H1 (cell line): ENCODE data around the gene SLC16A8. TPM values are rescaled to one million over a fixed set of nuclear protein-coding genes. Genes with fewer than 3 reads are reported as not detected.

Experiments used
- CTCF ChIA-PET: fragments of 300-600 bp; sonication (Branson Sonifier 250); formaldehyde crosslinking; loops from one replicate; lab custom pipeline; 2021; ENCODE audit not compliant: partially characterized antibody; lab: Charles Lee
- POLR2A ChIA-PET: fragments of 300-600 bp; sonication (Branson Sonifier 250); formaldehyde crosslinking; loops from one replicate; lab custom pipeline; 2021; ENCODE audit warnings: inconsistent platforms; ENCODE audit not compliant: partially characterized antibody; lab: Charles Lee
- DNase-seq, 2 experiments: peaks; one replicate each; pipeline versions ENCODE4 v3.0.0 to v3.0.0-alpha.2; 2010 to 2022; ENCODE audit warnings: low spot score in 2 of 2, low read depth in 1 of 2, mixed read lengths in 1 of 2
- FAIRE-seq: peaks from 2 replicates; lab custom pipeline; 2011; peaks lifted over from hg19 to GRCh38; lab: Jason Lieb, UNC
- H2AFZ ChIP-seq: 2 replicates; pipeline ENCODE4 v1.8.1; 2012; ENCODE audit warnings: low read length, inconsistent platforms
- H2AK5ac ChIP-seq: 2 replicates; pipeline ENCODE4 v1.6.1; 2013; ENCODE audit warnings: low read depth, low read length
- H2BK120ac ChIP-seq: replicated peaks from 2 replicates; pipeline ENCODE3; 2013; ENCODE audit warnings: low read depth, low read length, inconsistent platforms
- H2BK12ac ChIP-seq: 2 replicates; pipeline ENCODE4 v1.6.1; 2013; ENCODE audit warnings: low read depth, low read length
- H2BK15ac ChIP-seq: 2 replicates; pipeline ENCODE4 v1.6.1; 2013; ENCODE audit warnings: low read length
- H2BK20ac ChIP-seq: 2 replicates; pipeline ENCODE4 v1.6.1; 2013; ENCODE audit warnings: low read length
- H2BK5ac ChIP-seq: 2 replicates; pipeline ENCODE4 v1.6.1; 2013; ENCODE audit warnings: low read depth, low read length
- H3K14ac ChIP-seq: 2 replicates; pipeline ENCODE4 v1.6.1; 2013; ENCODE audit warnings: inconsistent platforms; ENCODE audit not compliant: insufficient read length
- H3K18ac ChIP-seq: 2 replicates; pipeline ENCODE4 v1.6.1; 2013; ENCODE audit warnings: low read length; ENCODE audit errors: extremely low read depth
- H3K23ac ChIP-seq: 2 replicates; pipeline ENCODE4 v1.6.1; 2013; ENCODE audit warnings: inconsistent platforms; ENCODE audit not compliant: insufficient read length
- H3K23me2 ChIP-seq: 2 replicates; pipeline ENCODE4 v1.6.1; 2013; ENCODE audit warnings: low read depth, low read length
- H3K27ac ChIP-seq: 2 replicates; pipeline ENCODE4 v1.6.1; 2011; ENCODE audit warnings: low read depth, low read length, inconsistent platforms
- H3K27me3 ChIP-seq, 4 experiments: replicated peaks in 1 of 4; 1 replicate in 1 of 4; 2 replicates in 3 of 4; pipeline versions ENCODE4 v1.6.1 to v1.8.1; 2011 to 2013; ENCODE audit warnings: low read length in 3 of 4, mild to moderate bottlenecking in 3 of 4, inconsistent platforms in 2 of 4, mixed read lengths in 2 of 4, moderate library complexity in 1 of 4; ENCODE audit not compliant: control insufficient read depth in 3 of 4, insufficient read depth in 3 of 4; ENCODE audit errors: extremely low read depth in 1 of 4
- H3K36me3 ChIP-seq, 4 experiments: 2 replicates each; pipeline versions ENCODE4 v1.6.1 to v1.8.1; 2011 to 2013; ENCODE audit warnings: mild to moderate bottlenecking in 4 of 4, low read length in 3 of 4, moderate library complexity in 2 of 4, control low read depth in 1 of 4, inconsistent platforms in 1 of 4; ENCODE audit not compliant: insufficient read depth in 4 of 4, control insufficient read depth in 2 of 4
- H3K4ac ChIP-seq: replicated peaks from 2 replicates; pipeline ENCODE3; 2013; ENCODE audit warnings: low read length, low read depth, mixed read lengths, inconsistent platforms; ENCODE audit not compliant: insufficient read length
- H3K4me1 ChIP-seq, 4 experiments: replicated peaks in 1 of 4; 1 replicate in 1 of 4; 2 replicates in 3 of 4; pipeline versions ENCODE4 v1.6.1 to v1.8.1; 2011 to 2013; ENCODE audit warnings: low read length in 3 of 4, inconsistent platforms in 2 of 4, mixed read lengths in 1 of 4; ENCODE audit not compliant: insufficient read depth in 4 of 4, control insufficient read depth in 3 of 4
- H3K4me2 ChIP-seq, 2 experiments: 2 replicates each; pipeline versions ENCODE4 v1.6.1 to v1.8.1; 2011 to 2013; ENCODE audit warnings: low read depth in 2 of 2, low read length in 2 of 2, control low read depth in 1 of 2, inconsistent platforms in 1 of 2, mild to moderate bottlenecking in 1 of 2; ENCODE audit not compliant: insufficient read depth in 1 of 2
- H3K4me3 ChIP-seq, 4 experiments: fragments of 200-600, 300-600 bp in 1 of 4; sonication (generic), shearing (Covaris generic), sonication (Bioruptor Twin) in 1 of 4; 2 replicates each; pipeline versions ENCODE4 v1.5.1 to v1.8.1; 2011 to 2016; ENCODE audit warnings: low read length in 4 of 4, low read depth in 3 of 4, control low read depth in 2 of 4, inconsistent platforms in 2 of 4, mild to moderate bottlenecking in 2 of 4, mixed read lengths in 1 of 4, moderate library complexity in 1 of 4; ENCODE audit not compliant: insufficient read depth in 2 of 4; ENCODE audit errors: extremely low read depth in 1 of 4
- H3K56ac ChIP-seq: replicated peaks from 2 replicates; pipeline ENCODE3; 2013; ENCODE audit warnings: low read depth, mild to moderate bottlenecking, mixed read lengths, low read length, inconsistent platforms; ENCODE audit not compliant: insufficient read length
- H3K79me1 ChIP-seq: 2 replicates; pipeline ENCODE4 v1.6.1; 2013; ENCODE audit warnings: low read depth, low read length, control low read depth
- H3K79me2 ChIP-seq, 2 experiments: 2 replicates each; pipeline versions ENCODE4 v1.6.1 to v1.8.1; 2012 to 2013; ENCODE audit warnings: low read length in 2 of 2, mild to moderate bottlenecking in 2 of 2, inconsistent platforms in 1 of 2; ENCODE audit not compliant: insufficient read depth in 2 of 2, control insufficient read depth in 1 of 2
- H3K9ac ChIP-seq, 4 experiments: replicated peaks in 1 of 4; 1 replicate in 1 of 4; 2 replicates in 3 of 4; pipeline versions ENCODE4 v1.6.1 to v1.8.1; 2011 to 2013; ENCODE audit warnings: low read depth in 3 of 4, low read length in 3 of 4, control low read depth in 2 of 4, mild to moderate bottlenecking in 2 of 4, moderate library complexity in 2 of 4, inconsistent platforms in 1 of 4; ENCODE audit errors: extremely low read depth in 1 of 4
- H3K9me3 ChIP-seq, 2 experiments: 2 replicates each; pipeline versions ENCODE4 v1.6.1 to v1.8.1; 2012 to 2013; ENCODE audit warnings: mild to moderate bottlenecking in 2 of 2, moderate library complexity in 2 of 2, control low read depth in 1 of 2, inconsistent platforms in 1 of 2, low read depth in 1 of 2, low read length in 1 of 2, mixed read lengths in 1 of 2; ENCODE audit not compliant: insufficient read depth in 2 of 2
- H4K20me1 ChIP-seq, 2 experiments: replicated peaks in 1 of 2; 2 replicates each; pipeline versions ENCODE3 to v1.8.1; 2011 to 2013; ENCODE audit warnings: inconsistent platforms in 2 of 2, low read length in 2 of 2, mild to moderate bottlenecking in 1 of 2; ENCODE audit not compliant: insufficient read depth in 2 of 2, control insufficient read depth in 1 of 2
- H4K5ac ChIP-seq: 2 replicates; pipeline ENCODE4 v1.6.1; 2013; ENCODE audit warnings: low read length, low read depth, mixed read lengths, inconsistent platforms; ENCODE audit not compliant: insufficient read length
- H4K8ac ChIP-seq: 2 replicates; pipeline ENCODE4 v1.8.0; 2013; ENCODE audit warnings: mild to moderate bottlenecking, moderate library complexity, low read length, inconsistent platforms; ENCODE audit not compliant: insufficient read depth; ENCODE audit errors: extremely low read depth
- H4K91ac ChIP-seq: replicated peaks from 2 replicates; pipeline ENCODE3; 2013; ENCODE audit warnings: low read length, mixed read lengths, inconsistent platforms; ENCODE audit not compliant: insufficient read length
- ASH2L ChIP-seq: fragments of 200-600, 300-600 bp; sonication (generic); IDR thresholded peaks from one replicate; pipeline ENCODE4 v1.7.1; 2017; ENCODE audit warnings: low read length
- BRCA1 ChIP-seq: IDR thresholded peaks from 2 replicates; pipeline ENCODE4 v1.6.1; 2012; ENCODE audit warnings: low read depth, low read length, improper control_type of control experiment
- CEBPB ChIP-seq: IDR thresholded peaks from 2 replicates; pipeline ENCODE4 v1.6.1; 2012; ENCODE audit warnings: low read depth, low read length
- EZH2 ChIP-seq: fragments of 200-600 bp; sonication (generic); IDR thresholded peaks from 2 replicates; pipeline ENCODE4 v1.7.1; 2012; ENCODE audit warnings: low read depth, mild to moderate bottlenecking, moderate library complexity, low read length, inconsistent platforms; ENCODE audit not compliant: severe bottlenecking
- NRF1 ChIP-seq: IDR thresholded peaks from 2 replicates; pipeline ENCODE4 v1.6.1; 2011; ENCODE audit warnings: mild to moderate bottlenecking, low read depth, low read length, improper control_type of control experiment
- POLR2A ChIP-seq, 2 experiments: IDR thresholded peaks; 1 replicate in 1 of 2; 2 replicates in 1 of 2; pipeline ENCODE4 v1.6.1; 2011; ENCODE audit warnings: low read depth in 2 of 2, low read length in 2 of 2, mild to moderate bottlenecking in 2 of 2; ENCODE audit errors: control extremely low read depth in 1 of 2
- POU5F1 ChIP-seq: IDR thresholded peaks from 2 replicates; pipeline ENCODE4 v1.6.1; 2011; ENCODE audit warnings: low read depth, mild to moderate bottlenecking, low read length, moderate library complexity
- RAD21 ChIP-seq, 2 experiments: IDR thresholded peaks in 1 of 2; conservative IDR thresholded peaks in 1 of 2; 2 replicates each; pipeline ENCODE4 v1.6.1; 2011; ENCODE audit warnings: low read depth in 2 of 2, low read length in 2 of 2, improper control_type of control experiment in 1 of 2, inconsistent platforms in 1 of 2, mild to moderate bottlenecking in 1 of 2, moderate library complexity in 1 of 2
- RXRA ChIP-seq: IDR thresholded peaks from 2 replicates; pipeline ENCODE4 v1.6.1; 2011; ENCODE audit warnings: low read depth, mild to moderate bottlenecking, low read length, moderate library complexity; ENCODE audit not compliant: insufficient read depth
- SAP30 ChIP-seq: fragments of 300-600 bp; sonication (generic); IDR thresholded peaks from 2 replicates; pipeline ENCODE4 v1.7.1; 2012; ENCODE audit warnings: low read length, moderate library complexity, mild to moderate bottlenecking, inconsistent platforms; ENCODE audit not compliant: insufficient read depth, insufficient replicate concordance
- TCF12 ChIP-seq: IDR thresholded peaks from 2 replicates; pipeline ENCODE4 v1.6.1; 2011; ENCODE audit warnings: low read depth, mild to moderate bottlenecking, low read length
- WGBS, 2 experiments: shearing (Covaris generic) in 1 of 2; methylation state at CpG; one replicate each; pipeline versions ENCODE4 v1.1.6 to v1.1.7; 2013 to 2015; ENCODE audit warnings: low lambda C conversion rate in 2 of 2, mixed read lengths in 2 of 2, inconsistent platforms in 1 of 2, low coverage in 1 of 2, missing lambda C conversion rate in 1 of 2; ENCODE audit not compliant: insufficient replicate concordance in 2 of 2, insufficient coverage in 1 of 2, insufficient read length in 1 of 2; ENCODE audit errors: extremely low coverage in 1 of 2, missing lambda C conversion rate in 1 of 2; 5-methylcytosine and 5-hydroxymethylcytosine counted together
- polyA plus RNA-seq, 7 experiments: library from polyadenylated mRNA; depleted of rRNA in 3 of 7; stranded (reverse) in 5 of 7; unstranded in 2 of 7; fragments of >200 nt in 5 of 7; fragments of 200-250 nt in 2 of 7; gene quantifications; 1 replicate in 5 of 7; 2 replicates in 1 of 7; 4 replicates in 1 of 7; pipeline versions ENCODE4 v1.2.1 to v1.2.3, GENCODE V29; 2011 to 2013; ENCODE audit warnings: missing spikeins in 2 of 7, mixed read lengths in 2 of 7
- total RNA-seq: library from RNA; stranded (reverse); fragmentation: NEBNext Ultra II Directional; extraction: Animal tissue kit (Norgen Biotek cat#: 25700); gene quantifications from 2 replicates; pipeline ENCODE4 v1.2.1, GENCODE V29; 2021

SLC16A8 gene
- total and polyA plus RNA-seq, 2 of the 8 experiments (the other 6 are each of a cell fraction or from before 2014, with no cell fraction given), result 0.70 TPM; not detected in 1

DNA sequence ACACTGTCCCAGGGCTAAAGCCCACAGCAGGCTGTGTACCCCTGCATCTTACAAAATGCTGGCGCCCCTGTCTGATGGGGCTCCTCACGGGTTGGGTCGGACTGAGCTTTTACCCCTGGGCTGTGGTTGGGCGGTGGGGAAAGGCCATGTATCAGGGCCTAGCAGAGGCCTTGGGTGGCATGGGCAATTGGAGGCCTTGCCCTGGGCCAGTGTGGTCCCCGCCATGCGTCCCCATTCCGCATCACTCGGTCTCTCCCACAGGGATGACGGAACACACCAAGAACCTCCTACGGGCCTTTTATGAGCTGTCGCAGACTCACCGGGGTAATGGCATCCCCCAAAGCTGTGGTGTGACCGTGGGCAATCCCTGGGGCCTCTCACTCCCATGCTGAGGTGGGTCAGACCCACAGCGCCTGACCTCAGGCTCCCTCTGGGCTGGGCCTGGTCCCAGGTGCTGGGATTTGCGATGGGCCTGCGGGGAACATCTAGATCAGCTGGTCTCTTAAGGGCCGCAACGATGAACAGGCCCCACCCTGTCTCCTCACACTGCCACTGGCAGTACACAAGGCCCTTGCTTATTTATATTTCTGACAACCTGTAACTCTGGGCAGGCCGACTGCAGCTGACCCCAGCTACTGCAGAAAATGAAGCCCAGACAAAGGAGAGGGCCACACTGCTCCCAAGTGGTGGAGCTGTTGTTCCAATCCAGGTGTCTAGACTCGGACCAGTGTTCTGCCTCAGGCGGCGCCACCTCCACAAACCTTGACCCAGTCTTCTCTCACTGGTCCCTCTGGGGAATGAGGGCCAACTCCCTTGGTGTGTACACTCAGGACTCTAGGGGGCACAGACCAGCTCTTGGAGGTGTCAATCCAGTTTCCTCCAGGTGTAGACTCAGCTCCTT lies 12.3 kb downstream of the SLC16A8 start:
- H3K4me3 ChIP-seq, result no peak overlapping the region
- FAIRE-seq, result no peak

More for the DNA sequence above, 12.3 kb downstream of the SLC16A8 start:
- no peak overlapping the region for H2AK5ac ChIP-seq
- no peak overlapping the region for H2BK20ac ChIP-seq
- no peak overlapping the region for H2BK5ac ChIP-seq
- ChIA-PET POLR2A (interaction anchor here (0.7 to 1.5 kb wide), 5 partner anchors 9 to 166 kb away, joined by 3 to 5 read pairs (median 4); partner anchors contain the start of gene PICK1), CTCF (interaction anchor here (0.6 to 12.5 kb wide), 10 partner anchors 7 to 83 kb away, joined by 3 to 264 read pairs (median 3); partner anchors contain the start of genes BAIAP2L2, PICK1 and SLC16A8)
- H3K56ac ChIP-seq, result no peak overlapping the region
- H3K9me3 ChIP-seq, result no peaks in the 10 kb centered on the region
- no peak for DNase-seq
- H3K79me2 ChIP-seq, result no peaks in the 10 kb centered on the region
- no peak overlapping the region for H3K27ac ChIP-seq
- no peak overlapping the region for H4K91ac ChIP-seq
- no peak overlapping the region for H3K9ac ChIP-seq
- peaks cover 0 to 6% of the 10 kb centered on the region in 2 experiments for H4K20me1 ChIP-seq
- TF ChIP-seq BRCA1 (no peak), TCF12 (no peak), EZH2 (no peak), POLR2A (IDR thresholded peaks at IDR 0.05; ENCODE audit: control extremely low read depth in 1 of 2, low read depth in 2 of 2, low read length in 2 of 2) (no peak), NRF1 (no peak), SAP30 (no peak), RXRA (no peak), RAD21 (IDR thresholded peaks at IDR 0.05 in 1 of 2, conservative IDR thresholded peaks at IDR 0.05 in 1 of 2; ENCODE audit: low read depth in 2 of 2, low read length in 2 of 2) (no peak), ASH2L (no peak), CEBPB (no peak), POU5F1 (no peak)
- no peak overlapping the region for H3K4ac ChIP-seq
- no peak overlapping the region for H2BK120ac ChIP-seq
- no peak overlapping the region for H3K18ac ChIP-seq
- H2AFZ ChIP-seq, result no peak overlapping the region
- H3K14ac ChIP-seq, result no peak overlapping the region
- H3K36me3 ChIP-seq, result peaks cover 3 to 13% (median 8%) of the 10 kb centered on the region in 4 experiments; a peak in 7 of 8 replicates
- no peak overlapping the region for H4K8ac ChIP-seq
- no peak overlapping the region for H3K23ac ChIP-seq
- no peaks in the 10 kb centered on the region for H3K79me1 ChIP-seq
- H3K27me3 ChIP-seq, result no peaks in the 10 kb centered on the region
- no peak overlapping the region for H2BK12ac ChIP-seq
- no peak overlapping the region for H2BK15ac ChIP-seq
- WGBS, 2 experiments, result 95% methylated on average over 17 of the region's 22 CpGs; no CpG with 5 or more reads in 1 of the 2 experiments
- no peaks in the 10 kb centered on the region for H3K4me1 ChIP-seq
- H4K5ac ChIP-seq, result no peak overlapping the region
- no peaks in the 10 kb centered on the region for H3K23me2 ChIP-seq
- H3K4me2 ChIP-seq, result no peak overlapping the region
